ENCODE results near the gene TTI1.

DNA sequence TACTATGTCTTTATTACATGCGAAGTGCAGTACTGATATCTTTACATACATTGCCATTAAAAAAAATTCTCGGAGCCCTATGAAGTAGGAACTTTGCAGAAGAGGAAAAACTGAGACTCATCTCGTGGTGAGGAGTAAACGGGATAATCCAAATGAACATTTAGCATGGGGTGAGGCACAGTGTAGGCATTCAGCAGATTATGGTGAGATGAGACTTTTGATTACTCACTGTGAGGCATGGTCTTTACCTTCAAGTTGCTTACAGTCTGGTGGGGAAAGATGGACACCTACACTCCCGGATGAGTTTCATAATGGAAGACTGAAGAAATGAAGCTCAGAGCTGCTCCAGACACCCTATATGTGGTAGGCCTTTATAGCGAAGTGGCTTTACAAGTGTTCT, 1.7 kb upstream of the TTI1 start:
- TF ChIP-seq CTCF (IDR thresholded peaks at IDR 0.05 in 2 of 3, conservative IDR thresholded peaks at IDR 0.05 in 1 of 3; ENCODE audit: borderline replicate concordance in 1 of 3, insufficient read depth in 1 of 3, low read depth in 2 of 3, low read length in 2 of 3) = no peak
- TF ChIP-seq REST (IDR thresholded peaks at IDR 0.05; ENCODE audit: low read depth) = no peak
- TF ChIP-seq SP1 (IDR thresholded peaks at IDR 0.05; ENCODE audit: low read depth) = no peak
- TF ChIP-seq, protein P1, sequence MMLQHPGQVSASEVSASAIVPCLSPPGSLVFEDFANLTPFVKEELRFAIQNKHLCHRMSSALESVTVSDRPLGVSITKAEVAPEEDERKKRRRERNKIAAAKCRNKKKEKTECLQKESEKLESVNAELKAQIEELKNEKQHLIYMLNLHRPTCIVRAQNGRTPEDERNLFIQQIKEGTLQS (IDR thresholded peaks at IDR 0.05) = no peak
- TF ChIP-seq, protein P2, sequence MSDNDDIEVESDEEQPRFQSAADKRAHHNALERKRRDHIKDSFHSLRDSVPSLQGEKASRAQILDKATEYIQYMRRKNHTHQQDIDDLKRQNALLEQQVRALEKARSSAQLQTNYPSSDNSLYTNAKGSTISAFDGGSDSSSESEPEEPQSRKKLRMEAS (IDR thresholded peaks at IDR 0.05) = no peak
- no peak for TF ChIP-seq RAD21 (IDR thresholded peaks at IDR 0.05; ENCODE audit: low read depth)
- no peak for TF ChIP-seq EGR1 (IDR thresholded peaks at IDR 0.05; ENCODE audit: low read depth)
- no peak for TF ChIP-seq EZH2 (IDR thresholded peaks at IDR 0.05)
- TF ChIP-seq CEBPB (IDR thresholded peaks at IDR 0.05; ENCODE audit: low read depth) = no peak
- TF ChIP-seq ELF1 (IDR thresholded peaks at IDR 0.05; ENCODE audit: borderline replicate concordance, low read depth) = no peak
- no peak for TF ChIP-seq CBX3 (IDR thresholded peaks at IDR 0.05; ENCODE audit: low read depth)
